ENCODE measurements around the gene GNG2.

- TF ChIP-seq CTCF (IDR thresholded peaks at IDR 0.05) (no peak), EZH2 (IDR thresholded peaks at IDR 0.05) (no peak), EZH2phosphoT487 (IDR thresholded peaks at IDR 0.05) (no peak)
Measured at GRCh38 chr14:51897791-51898355, 37.5 kb downstream of the GNG2 start.

Measured in neural progenitor cell (in vitro differentiated cells).